Astrocyte (in vitro differentiated cells and primary cell): ENCODE measurements around the gene SCN8A. TPM values are rescaled to one million over a fixed set of nuclear protein-coding genes. Genes with fewer than 3 reads are reported as not detected.

Experiments
- DNase-seq: peaks from one replicate; pipeline ENCODE4 v3.0.0-alpha.2; 2010; ENCODE audit warnings: low read depth
- FAIRE-seq: peaks from 2 replicates; lab custom pipeline; 2011; peaks lifted over from hg19 to GRCh38; lab: Jason Lieb, UNC
- H2AFZ ChIP-seq: 2 replicates; pipeline ENCODE4 v1.6.0; 2012; ENCODE audit warnings: low read depth, low read length, inconsistent platforms
- H3K27ac ChIP-seq: 2 replicates; pipeline ENCODE4 v1.5.1; 2011; ENCODE audit warnings: low read depth, low read length, inconsistent platforms
- H3K27me3 ChIP-seq: 2 replicates; pipeline ENCODE4 v1.6.0; 2011; ENCODE audit warnings: low read length, inconsistent platforms; ENCODE audit not compliant: insufficient read depth
- H3K36me3 ChIP-seq: 2 replicates; pipeline ENCODE4 v1.5.1; 2011; ENCODE audit warnings: low read length, inconsistent platforms; ENCODE audit not compliant: insufficient read depth
- H3K4me1 ChIP-seq: 2 replicates; pipeline ENCODE4 v1.5.1; 2011; ENCODE audit warnings: low read length, inconsistent platforms; ENCODE audit not compliant: insufficient read depth
- H3K4me2 ChIP-seq: 2 replicates; pipeline ENCODE4 v1.6.0; 2012; ENCODE audit warnings: low read length, inconsistent platforms
- H3K4me3 ChIP-seq: 2 replicates; pipeline ENCODE4 v1.5.1; 2011; ENCODE audit warnings: low read depth, mild to moderate bottlenecking, low read length, inconsistent platforms; ENCODE audit not compliant: insufficient read depth
- H3K79me2 ChIP-seq: 2 replicates; pipeline ENCODE4 v1.6.0; 2012; ENCODE audit warnings: mild to moderate bottlenecking, low read length, inconsistent platforms; ENCODE audit not compliant: insufficient read depth
- H3K9ac ChIP-seq: 2 replicates; pipeline ENCODE4 v1.6.0; 2012; ENCODE audit warnings: mild to moderate bottlenecking, low read length, inconsistent platforms
- H3K9me3 ChIP-seq: 2 replicates; pipeline ENCODE4 v1.5.1; 2012; ENCODE audit warnings: low read depth, mild to moderate bottlenecking, low read length, inconsistent platforms; ENCODE audit not compliant: insufficient read depth
- H4K20me1 ChIP-seq: 2 replicates; pipeline ENCODE4 v1.6.0; 2012; ENCODE audit warnings: low read length, inconsistent platforms; ENCODE audit not compliant: insufficient read depth
- H3K27ac Mint-ChIP-seq: one replicate; pipeline ENCODE4 v1.8.0; 2021; ENCODE audit warnings: mild to moderate bottlenecking, mixed read lengths; ENCODE audit not compliant: unreplicated experiment
- H3K27me3 Mint-ChIP-seq: one replicate; pipeline ENCODE4 v1.8.0; 2021; ENCODE audit warnings: low read depth, mixed read lengths; ENCODE audit not compliant: unreplicated experiment
- H3K36me3 Mint-ChIP-seq: one replicate; pipeline ENCODE4 v1.8.0; 2021; ENCODE audit warnings: low read depth, mixed read lengths; ENCODE audit not compliant: unreplicated experiment
- H3K4me1 Mint-ChIP-seq: one replicate; pipeline ENCODE4 v1.8.0; 2021; ENCODE audit warnings: low read depth, mixed read lengths; ENCODE audit not compliant: unreplicated experiment
- H3K4me3 Mint-ChIP-seq: one replicate; pipeline ENCODE4 v1.8.0; 2021; ENCODE audit warnings: mild to moderate bottlenecking, moderate library complexity, mixed read lengths; ENCODE audit not compliant: unreplicated experiment
- H3K9me3 Mint-ChIP-seq: one replicate; pipeline ENCODE4 v1.8.0; 2021; ENCODE audit warnings: mild to moderate bottlenecking, mixed read lengths; ENCODE audit not compliant: unreplicated experiment
- EZH2 ChIP-seq: IDR thresholded peaks from 2 replicates; pipeline ENCODE4 v1.6.1; 2012; ENCODE audit warnings: mild to moderate bottlenecking, low read length, inconsistent platforms; ENCODE audit not compliant: insufficient read depth
- total RNA-seq: library from RNA; stranded (reverse); gene quantifications from 2 replicates; pipeline ENCODE4 v1.2.1, GENCODE V29; 2021
- TF ChIP-seq, protein P1 (sequence below): IDR thresholded peaks from 2 replicates; pipeline ENCODE4 v1.5.1; 2011; ENCODE audit warnings: low read depth, mild to moderate bottlenecking, inconsistent platforms, low read length, moderate library complexity; ENCODE audit not compliant: insufficient read depth

The SCN8A gene
- total RNA-seq, 1 donor from 2014 or later, result 6.5 TPM

DNA sequence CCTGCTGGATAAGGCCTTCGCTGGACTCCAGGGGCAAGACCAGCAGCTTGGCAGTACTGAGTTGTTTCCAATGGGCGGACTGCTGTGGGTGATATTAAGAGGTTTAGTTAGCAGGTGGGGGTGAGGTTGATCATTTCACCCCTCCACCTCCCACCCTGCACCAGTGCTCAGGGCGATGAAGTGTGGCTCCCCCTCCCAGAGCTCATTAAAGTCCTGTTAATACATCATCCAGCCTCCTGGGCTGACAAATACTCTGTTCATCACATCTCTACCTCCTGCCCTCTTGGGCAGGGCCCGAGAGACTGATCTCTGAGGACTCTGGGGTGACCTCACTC, 259.9 kb downstream of the SCN8A start:
- no peak overlapping the region for H3K9ac ChIP-seq
- no peaks in the 10 kb centered on the region for H3K79me2 ChIP-seq
- no peak for DNase-seq
- H3K4me3 ChIP-seq, result no peak overlapping the region
- peaks cover 15% of the 10 kb centered on the region for H3K27me3 ChIP-seq
- no peaks in the 10 kb centered on the region for H4K20me1 ChIP-seq
- Mint-ChIP-seq H3K36me3 (no peaks in the 10 kb centered on the region), H3K9me3 (no peaks in the 10 kb centered on the region), H3K4me1 (peaks cover 6% of the 10 kb centered on the region), H3K27me3 (peaks cover 9% of the 10 kb centered on the region), H3K27ac (no peak overlapping the region), H3K4me3 (no peak overlapping the region)
- no peak overlapping the region for H3K27ac ChIP-seq
- no peak for FAIRE-seq
- no peaks in the 10 kb centered on the region for H3K36me3 ChIP-seq
- TF ChIP-seq, protein P1, sequence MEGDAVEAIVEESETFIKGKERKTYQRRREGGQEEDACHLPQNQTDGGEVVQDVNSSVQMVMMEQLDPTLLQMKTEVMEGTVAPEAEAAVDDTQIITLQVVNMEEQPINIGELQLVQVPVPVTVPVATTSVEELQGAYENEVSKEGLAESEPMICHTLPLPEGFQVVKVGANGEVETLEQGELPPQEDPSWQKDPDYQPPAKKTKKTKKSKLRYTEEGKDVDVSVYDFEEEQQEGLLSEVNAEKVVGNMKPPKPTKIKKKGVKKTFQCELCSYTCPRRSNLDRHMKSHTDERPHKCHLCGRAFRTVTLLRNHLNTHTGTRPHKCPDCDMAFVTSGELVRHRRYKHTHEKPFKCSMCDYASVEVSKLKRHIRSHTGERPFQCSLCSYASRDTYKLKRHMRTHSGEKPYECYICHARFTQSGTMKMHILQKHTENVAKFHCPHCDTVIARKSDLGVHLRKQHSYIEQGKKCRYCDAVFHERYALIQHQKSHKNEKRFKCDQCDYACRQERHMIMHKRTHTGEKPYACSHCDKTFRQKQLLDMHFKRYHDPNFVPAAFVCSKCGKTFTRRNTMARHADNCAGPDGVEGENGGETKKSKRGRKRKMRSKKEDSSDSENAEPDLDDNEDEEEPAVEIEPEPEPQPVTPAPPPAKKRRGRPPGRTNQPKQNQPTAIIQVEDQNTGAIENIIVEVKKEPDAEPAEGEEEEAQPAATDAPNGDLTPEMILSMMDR, result no peak
- no peak for TF ChIP-seq EZH2
- no peak overlapping the region for H2AFZ ChIP-seq
- H3K9me3 ChIP-seq, result no peaks in the 10 kb centered on the region
- no peak overlapping the region for H3K4me2 ChIP-seq
- H3K4me1 ChIP-seq, result peaks cover 8% of the 10 kb centered on the region

DNA sequence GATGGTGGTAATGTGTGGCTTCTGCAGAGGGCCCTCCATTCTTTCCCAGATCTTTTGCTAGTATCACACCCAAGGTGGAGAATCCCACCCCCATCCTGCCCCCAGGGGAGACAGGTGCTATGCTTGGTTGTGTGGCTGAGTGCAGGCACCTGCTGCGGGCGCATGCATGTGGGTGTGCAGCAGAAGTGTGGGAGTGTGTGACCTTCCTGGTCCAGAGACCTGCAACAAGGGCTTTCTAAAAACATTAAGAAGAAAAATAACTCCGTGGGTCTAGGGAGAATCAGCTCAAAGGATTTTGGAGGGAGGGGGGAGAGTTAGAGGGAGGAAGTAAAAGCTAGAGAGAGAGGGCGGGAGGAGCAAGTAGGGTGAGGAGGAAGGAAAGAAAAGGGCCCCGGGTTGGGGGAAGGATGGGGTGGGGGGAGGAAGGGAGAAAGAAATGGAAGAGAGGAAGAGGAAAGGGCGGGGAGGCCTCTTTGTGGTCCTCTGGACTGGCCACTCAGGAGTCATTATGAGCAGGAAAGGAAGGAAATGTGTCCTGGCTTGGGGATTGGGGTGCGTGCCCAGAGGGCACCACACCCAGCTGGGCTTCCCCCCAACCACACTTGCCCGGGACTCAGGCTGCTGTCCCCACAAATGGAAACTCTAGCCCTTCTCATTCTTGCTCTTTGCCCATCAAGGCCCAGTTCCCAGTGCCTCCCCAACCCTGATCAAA, 260.5 kb downstream of the SCN8A start:
- Mint-ChIP-seq H3K4me1 (peaks cover 8% of the 10 kb centered on the region), H3K36me3 (no peaks in the 10 kb centered on the region), H3K27me3 (peaks cover 7% of the 10 kb centered on the region), H3K4me3 (no peak overlapping the region), H3K27ac (no peak overlapping the region), H3K9me3 (no peaks in the 10 kb centered on the region)
- no peak for TF ChIP-seq EZH2
- TF ChIP-seq, protein P1, result no peak
- Histone ChIP-seq H3K27ac (no peak overlapping the region), H3K4me3 (no peak overlapping the region), H3K4me1 (peaks cover 13% of the 10 kb centered on the region), H2AFZ (no peak overlapping the region), H3K27me3 (peaks cover 9% of the 10 kb centered on the region), H3K79me2 (no peaks in the 10 kb centered on the region), H3K9ac (no peak overlapping the region), H3K9me3 (no peaks in the 10 kb centered on the region), H3K36me3 (no peaks in the 10 kb centered on the region), H3K4me2 (no peak overlapping the region), H4K20me1 (no peaks in the 10 kb centered on the region)
- no peak for DNase-seq
- no peak for FAIRE-seq

DNA sequence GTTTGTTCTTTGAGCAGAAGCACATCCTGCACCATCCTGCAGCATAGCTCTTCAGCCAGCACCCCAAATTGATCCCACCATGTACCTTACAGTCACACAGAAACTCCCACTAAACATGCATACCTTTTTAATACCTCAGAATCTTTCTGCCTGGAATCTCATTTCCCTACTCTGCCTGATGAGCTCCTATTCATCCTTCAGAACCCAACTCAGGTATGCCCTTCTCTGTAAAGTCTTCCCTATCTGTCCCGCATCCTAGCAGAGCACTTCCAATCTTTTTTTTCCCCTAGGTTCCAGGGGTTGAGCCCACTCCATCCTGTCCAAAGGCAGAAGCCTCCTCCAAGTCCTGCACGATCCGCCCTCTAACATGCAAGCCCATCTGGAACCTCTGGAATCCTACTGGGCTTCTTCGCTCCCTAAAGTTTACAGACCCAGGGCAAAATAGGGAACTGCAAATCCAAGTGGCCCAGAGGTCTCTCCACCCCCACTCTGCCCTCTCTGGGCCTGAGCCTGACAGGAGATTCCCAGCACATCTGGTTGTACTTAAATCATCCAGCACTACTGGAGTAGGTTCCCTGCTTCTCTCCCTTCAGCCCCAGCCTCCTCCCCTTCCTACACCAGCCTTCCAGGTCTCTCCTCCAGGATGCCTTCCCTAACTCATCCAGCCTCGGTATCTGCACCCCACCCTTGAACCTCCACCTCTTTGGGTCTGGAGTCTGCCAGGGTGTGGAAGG, 261.5 kb downstream of the SCN8A start:
- Histone ChIP-seq H3K4me3 (no peak overlapping the region), H4K20me1 (no peaks in the 10 kb centered on the region), H3K9ac (no peak overlapping the region), H3K27ac (no peak overlapping the region), H3K4me1 (peaks cover 13% of the 10 kb centered on the region), H3K36me3 (no peaks in the 10 kb centered on the region), H3K4me2 (no peak overlapping the region), H2AFZ (no peak overlapping the region), H3K9me3 (no peaks in the 10 kb centered on the region), H3K27me3 (peaks cover 7% of the 10 kb centered on the region), H3K79me2 (no peaks in the 10 kb centered on the region)
- Mint-ChIP-seq H3K4me3 (no peak overlapping the region), H3K27me3 (peaks cover 10% of the 10 kb centered on the region), H3K9me3 (no peaks in the 10 kb centered on the region), H3K27ac (peak overlapping the region; percentile 69), H3K36me3 (no peaks in the 10 kb centered on the region), H3K4me1 (peaks cover 8% of the 10 kb centered on the region)
- TF ChIP-seq, protein P1, result no peak
- TF ChIP-seq EZH2, result no peak
- DNase-seq, result no peak
- FAIRE-seq, result no peak
